Measurements from ENCODE around the gene MGRN1.

- no peak for TF ChIP-seq POLR2A (IDR thresholded peaks at IDR 0.05; ENCODE audit: insufficient read depth in 1 of 2, low read depth in 2 of 2, low read length in 2 of 2)
- no peak for TF ChIP-seq CTCF (CRISPR knock-in tag; IDR thresholded peaks at IDR 0.05)
- TF ChIP-seq PRDM10 (CRISPR knock-in tag; IDR thresholded peaks at IDR 0.05; ENCODE audit: low read depth) = no peak
- TF ChIP-seq MYC (CRISPR knock-in tag; IDR thresholded peaks at IDR 0.05; ENCODE audit: borderline replicate concordance) = no peak
- TF ChIP-seq ZNF280B (CRISPR knock-in tag; IDR thresholded peaks at IDR 0.05; ENCODE audit: borderline replicate concordance) = no peak
- TF ChIP-seq DBP (CRISPR knock-in tag; IDR thresholded peaks at IDR 0.05; ENCODE audit: not compliant biosample characterization) = no peak
- TF ChIP-seq FOXM1 (CRISPR knock-in tag; IDR thresholded peaks at IDR 0.05) = no peak
Measured at GRCh38 chr16:4663465-4663776, 38.8 kb downstream of the MGRN1 start.

Data from HepG2 (cell line).